H1 (cell line): ENCODE measurements around the gene CPA2.

Source experiments
- ATF2 ChIP-seq: IDR thresholded peaks from 2 replicates; pipeline ENCODE4 v1.6.1; 2012; ENCODE audit warnings: low read length, inconsistent platforms
- CEBPB ChIP-seq: IDR thresholded peaks from 2 replicates; pipeline ENCODE4 v1.6.1; 2012; ENCODE audit warnings: low read depth, low read length
- CTCF ChIP-seq, 3 experiments: IDR thresholded peaks; 1 replicate in 2 of 3; 2 replicates in 1 of 3; pipeline versions ENCODE4 v1.5.1 to v1.6.1; 2011; ENCODE audit warnings: low read length in 3 of 3, mild to moderate bottlenecking in 3 of 3, inconsistent platforms in 2 of 3, low read depth in 1 of 3, moderate library complexity in 1 of 3; ENCODE audit not compliant: insufficient read depth in 1 of 3; ENCODE audit errors: control extremely low read depth in 1 of 3
- HDAC6 ChIP-seq: IDR thresholded peaks from one replicate; pipeline ENCODE4 v1.7.1; 2012; ENCODE audit warnings: low read depth, mild to moderate bottlenecking, inconsistent platforms, low read length, moderate library complexity
- JUN ChIP-seq: IDR thresholded peaks from 2 replicates; pipeline ENCODE4 v1.6.1; 2011; ENCODE audit warnings: low read depth, mild to moderate bottlenecking, improper control_type of control experiment, low read length
- MAX ChIP-seq: IDR thresholded peaks from 2 replicates; pipeline ENCODE4 v1.6.1; 2012; ENCODE audit warnings: inconsistent platforms
- SUZ12 ChIP-seq: fragments of 200-600 bp; sonication (generic); IDR thresholded peaks from 2 replicates; pipeline ENCODE4 v1.6.1; 2012; ENCODE audit warnings: mild to moderate bottlenecking, inconsistent platforms, low read length, moderate library complexity, mixed read lengths

- TF ChIP-seq CEBPB, result no peak
- no peak for TF ChIP-seq MAX
- TF ChIP-seq JUN, result no peak
- no peak for TF ChIP-seq HDAC6
- TF ChIP-seq CTCF (IDR thresholded peaks at IDR 0.05; ENCODE audit: control extremely low read depth in 1 of 3, insufficient read depth in 1 of 3, low read depth in 1 of 3, low read length in 3 of 3), result no peak
- TF ChIP-seq ATF2, result no peak
- TF ChIP-seq SUZ12, result no peak
Measured at GRCh38 chr7:130305433-130306042, 38.9 kb downstream of the CPA2 start.
